Superior temporal gyrus (tissue), 1 donor: ENCODE data around the gene EPHA7.
A peak's percentile ranks its signal among the peaks of the same experiment; 100 is the strongest.

Source experiments
- DNase-seq: peaks from one replicate; pipeline ENCODE4 v3.0.0-alpha.2; 2016; ENCODE audit errors: extremely low spot score

EPHA7 gene

DNA sequence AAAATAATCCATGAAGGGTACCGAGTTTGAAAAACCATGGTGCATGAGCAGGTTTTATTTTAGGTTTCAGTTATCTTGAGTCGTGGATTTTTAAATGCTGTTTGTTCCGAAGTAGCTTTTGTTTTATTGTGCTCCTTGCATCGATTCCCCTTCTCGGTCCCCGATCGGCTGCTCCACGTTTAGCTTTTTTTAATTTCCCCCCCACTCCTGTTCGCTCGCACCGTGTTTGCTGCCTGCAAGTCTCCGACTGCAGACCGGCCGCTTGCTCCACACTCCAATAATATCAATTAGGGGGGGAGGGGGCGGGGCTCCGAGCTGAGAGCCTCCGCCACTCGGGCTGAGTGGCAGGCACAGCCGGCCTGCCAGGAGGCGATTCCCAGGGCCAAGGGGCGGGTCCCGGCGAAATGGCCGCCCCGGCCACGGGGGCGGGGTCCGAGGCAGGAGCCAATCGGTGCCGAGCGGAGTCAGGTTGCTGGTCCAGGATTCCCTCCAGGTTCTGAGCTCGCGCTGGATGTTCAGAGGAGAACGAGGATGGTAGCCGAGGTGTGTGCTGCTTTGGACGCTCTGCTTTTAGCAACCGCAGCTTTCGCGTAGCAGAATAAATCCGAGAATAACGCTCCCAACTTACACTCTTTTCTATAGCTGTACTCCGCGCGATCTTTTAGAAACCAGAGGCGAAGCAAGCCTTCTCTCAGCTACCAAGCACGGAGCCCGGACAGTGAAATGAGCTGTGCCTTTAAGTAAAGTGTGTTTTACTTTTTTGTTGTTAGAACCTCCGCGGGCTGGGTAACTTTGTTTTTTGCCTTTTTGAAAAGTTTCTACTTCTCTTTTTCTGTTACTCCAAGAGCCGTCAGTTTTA is at the start of gene EPHA7:
TSS of gene EPHA7 (minus strand) at position 256 of the 859 bp plus-strand sequence. CDS start at position 38, 218 bp downstream.
- peak; percentile 95 for DNase-seq

DNA sequence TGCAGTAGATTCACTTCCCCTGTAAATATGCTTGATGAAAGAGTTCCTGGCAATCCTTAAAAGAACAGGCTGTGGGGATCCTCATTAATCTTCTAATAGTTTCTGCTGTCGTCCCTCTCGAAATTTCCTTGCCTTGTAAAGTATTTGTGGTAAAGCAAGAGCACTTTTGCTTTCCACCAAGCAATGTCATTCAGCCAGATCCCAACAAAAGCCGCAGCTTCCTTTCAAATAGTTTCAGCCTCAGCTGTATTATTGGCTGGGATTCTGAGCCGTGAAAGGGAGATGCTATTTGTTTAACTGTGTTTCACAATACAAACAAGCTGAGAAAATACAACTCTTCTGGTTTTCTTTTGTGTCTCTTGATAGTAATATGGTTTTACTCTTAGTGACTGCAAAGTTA is 48.9 kb upstream of the EPHA7 start:
- DNase-seq, result no peak

DNA sequence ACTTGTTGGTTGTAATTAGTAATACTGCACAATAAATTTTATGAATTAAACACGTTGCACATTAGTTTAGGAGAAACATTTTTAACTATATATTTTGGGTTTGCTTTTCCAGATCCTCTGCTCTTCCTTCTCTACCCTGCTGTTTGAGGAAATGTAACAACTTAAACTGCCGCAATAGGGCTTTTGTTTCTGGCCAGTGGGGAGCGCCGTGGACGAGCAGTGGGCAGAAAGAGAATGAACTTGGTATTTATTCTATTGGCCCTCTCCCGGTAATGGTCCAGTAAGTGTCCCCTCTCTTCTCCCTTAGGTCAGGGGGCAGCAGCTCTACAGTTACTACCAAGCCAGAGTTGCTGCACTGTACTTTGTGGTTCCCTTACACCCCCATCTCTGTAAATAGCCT is 35.2 kb upstream of the EPHA7 start:
- DNase-seq, result no peak

DNA sequence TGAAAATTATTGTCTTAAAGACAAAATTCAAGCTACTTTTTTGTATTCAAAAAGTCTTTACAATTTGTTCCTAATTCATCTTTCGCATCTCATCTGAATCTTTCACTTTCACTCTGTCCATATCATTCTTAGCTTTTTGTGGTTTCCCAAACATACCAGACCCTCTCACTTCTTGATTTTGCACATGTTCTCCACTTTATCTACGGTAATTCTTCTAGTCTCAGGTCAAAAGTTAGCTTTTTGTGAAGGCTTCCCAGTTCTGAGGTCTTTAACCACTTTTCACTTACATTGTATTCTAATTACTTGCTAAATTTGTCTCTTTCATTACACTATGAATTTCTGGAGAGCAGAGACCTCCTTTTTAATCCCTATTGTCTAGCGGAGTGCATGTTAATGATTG is 34.6 kb upstream of the EPHA7 start:
- no peak for DNase-seq

DNA sequence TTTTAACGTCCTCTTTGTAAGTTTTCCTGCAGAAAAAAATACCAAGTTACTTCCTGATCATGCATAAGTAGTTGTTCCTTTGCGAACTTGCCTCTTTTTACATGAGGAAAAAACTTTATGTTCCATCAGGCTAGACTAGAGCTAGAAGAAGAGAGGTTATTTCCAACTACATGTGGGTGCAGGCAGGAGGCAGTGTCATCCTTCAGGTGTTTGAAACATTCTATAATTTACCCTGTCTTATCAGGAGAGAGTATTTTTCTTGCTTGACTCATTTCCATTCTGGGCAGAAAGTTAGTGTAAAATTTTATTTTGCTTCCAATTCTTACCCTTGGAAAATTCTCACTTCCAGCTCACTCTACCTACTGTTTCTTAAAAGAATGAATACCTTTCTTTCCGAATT is 28.5 kb upstream of the EPHA7 start:
- DNase-seq, result no peak

DNA sequence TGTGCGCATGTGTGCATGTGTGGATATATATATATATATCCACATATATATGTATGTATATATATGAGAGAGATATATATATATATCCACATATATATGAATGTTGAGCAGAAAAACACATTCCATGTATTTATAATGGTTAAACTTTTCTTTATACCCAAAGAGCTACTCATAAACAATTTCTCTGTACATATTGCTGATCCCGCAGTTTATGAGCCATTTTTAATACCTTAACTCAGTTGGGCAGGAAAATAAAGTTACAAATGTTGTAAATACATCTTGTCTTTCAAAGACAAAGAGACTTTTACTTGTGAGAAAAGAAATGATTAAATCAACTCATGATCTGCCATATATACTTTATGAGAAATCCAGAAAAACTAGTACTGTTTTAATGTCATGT is 18.1 kb upstream of the EPHA7 start:
- no peak for DNase-seq

DNA sequence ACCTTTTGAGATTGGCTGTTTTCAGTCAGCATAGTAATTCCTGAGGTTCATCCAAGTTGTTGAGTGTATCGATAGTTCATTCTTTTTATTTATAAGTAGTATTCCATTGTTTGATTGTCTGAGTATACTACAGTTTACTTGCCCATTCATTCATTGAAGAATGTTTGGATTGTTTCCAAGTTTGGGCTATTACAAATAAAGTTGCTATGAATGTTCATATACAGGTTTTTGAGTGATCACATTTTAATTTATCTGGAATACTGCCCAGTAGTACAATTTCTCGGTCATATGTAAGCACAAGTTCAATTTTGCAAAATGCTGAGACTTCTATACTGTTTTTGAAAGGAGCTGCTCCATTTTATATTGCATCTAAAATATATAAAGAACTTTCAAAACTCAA is 14.2 kb upstream of the EPHA7 start:
- DNase-seq, result no peak

DNA sequence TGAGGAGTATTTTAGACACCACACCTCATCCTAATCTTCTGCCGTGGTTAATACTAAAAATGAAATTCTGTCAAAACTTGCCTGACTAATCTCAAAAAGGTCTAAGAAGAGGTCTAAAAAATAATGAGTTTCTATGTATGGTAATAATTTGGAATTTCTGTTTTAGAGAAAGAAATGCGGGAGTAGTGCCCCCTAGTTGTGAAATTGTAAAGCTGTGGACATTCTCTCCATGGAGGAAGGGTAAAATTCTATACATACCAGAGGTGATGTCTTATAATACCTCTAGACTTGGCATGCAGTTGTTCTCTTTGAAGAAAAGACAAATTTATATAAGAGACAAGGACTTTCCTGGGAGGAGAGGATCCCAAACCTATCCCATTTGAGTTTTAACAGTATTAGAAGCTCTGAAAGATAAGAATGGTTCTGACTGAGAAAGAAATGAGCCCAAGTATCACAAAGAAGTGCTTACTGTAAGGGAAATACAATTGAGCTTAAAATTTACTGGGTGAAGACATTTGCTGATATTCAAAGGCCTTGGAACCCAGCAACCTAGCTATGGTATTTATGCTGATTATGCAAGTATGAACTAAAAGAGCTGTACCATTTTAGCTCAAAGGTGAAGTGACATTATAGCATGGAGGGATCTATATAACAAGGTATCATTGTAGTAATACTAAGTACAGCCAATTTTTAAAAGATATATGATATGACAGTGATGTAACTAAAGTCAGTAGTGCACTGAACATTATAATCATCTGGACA is 5.1 kb upstream of the EPHA7 start:
- peak; percentile 64 for DNase-seq

DNA sequence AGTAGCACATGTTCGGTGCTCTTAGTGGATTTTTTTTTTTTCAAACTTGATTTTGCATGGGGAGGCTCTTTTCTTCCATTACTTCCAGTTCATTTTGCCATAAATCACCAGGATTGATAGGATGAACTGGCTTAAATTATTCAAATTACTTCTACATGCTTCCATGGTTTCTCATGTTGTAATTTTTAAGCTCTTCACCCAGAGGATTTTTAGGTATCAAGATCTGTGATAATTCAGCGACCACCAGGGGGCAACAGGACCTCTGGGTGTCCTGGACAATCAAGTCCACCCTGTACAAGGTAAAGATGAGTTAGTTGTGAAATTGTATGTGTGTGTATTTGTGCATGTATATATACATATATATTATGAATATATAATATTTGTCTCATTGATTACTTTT is 4.2 kb upstream of the EPHA7 start:
- DNase-seq, result peak; percentile 62

DNA sequence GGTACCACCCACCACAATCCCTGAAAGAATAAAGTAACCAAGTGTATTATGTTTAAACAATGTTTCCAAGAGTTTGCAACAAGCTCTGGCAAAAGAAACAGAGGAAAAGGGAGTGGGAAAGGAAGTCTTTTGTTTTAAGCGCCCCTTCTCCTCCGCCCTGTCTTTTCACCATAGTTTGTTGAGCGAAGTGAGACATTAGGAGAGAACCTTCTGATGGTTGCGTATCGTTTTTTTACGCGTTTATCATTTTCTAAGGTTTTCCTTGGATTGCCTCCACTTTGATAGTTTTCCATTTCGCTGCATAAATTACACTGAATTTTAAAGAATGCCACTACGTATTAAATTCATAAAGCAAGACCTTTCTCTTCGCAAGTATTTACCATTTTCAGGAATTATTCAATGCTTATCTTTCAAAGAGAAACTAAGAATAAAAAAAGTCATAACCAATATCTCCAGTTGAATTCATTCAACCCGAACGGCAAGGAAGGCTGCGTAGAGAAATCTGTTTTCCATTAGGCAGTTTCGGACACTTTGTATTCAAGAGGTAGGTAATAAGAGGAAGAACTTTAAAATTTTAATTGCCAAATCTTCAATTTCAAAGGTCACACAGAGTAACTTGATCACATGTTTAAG is 920 bp upstream of the EPHA7 start:
- no peak for DNase-seq

DNA sequence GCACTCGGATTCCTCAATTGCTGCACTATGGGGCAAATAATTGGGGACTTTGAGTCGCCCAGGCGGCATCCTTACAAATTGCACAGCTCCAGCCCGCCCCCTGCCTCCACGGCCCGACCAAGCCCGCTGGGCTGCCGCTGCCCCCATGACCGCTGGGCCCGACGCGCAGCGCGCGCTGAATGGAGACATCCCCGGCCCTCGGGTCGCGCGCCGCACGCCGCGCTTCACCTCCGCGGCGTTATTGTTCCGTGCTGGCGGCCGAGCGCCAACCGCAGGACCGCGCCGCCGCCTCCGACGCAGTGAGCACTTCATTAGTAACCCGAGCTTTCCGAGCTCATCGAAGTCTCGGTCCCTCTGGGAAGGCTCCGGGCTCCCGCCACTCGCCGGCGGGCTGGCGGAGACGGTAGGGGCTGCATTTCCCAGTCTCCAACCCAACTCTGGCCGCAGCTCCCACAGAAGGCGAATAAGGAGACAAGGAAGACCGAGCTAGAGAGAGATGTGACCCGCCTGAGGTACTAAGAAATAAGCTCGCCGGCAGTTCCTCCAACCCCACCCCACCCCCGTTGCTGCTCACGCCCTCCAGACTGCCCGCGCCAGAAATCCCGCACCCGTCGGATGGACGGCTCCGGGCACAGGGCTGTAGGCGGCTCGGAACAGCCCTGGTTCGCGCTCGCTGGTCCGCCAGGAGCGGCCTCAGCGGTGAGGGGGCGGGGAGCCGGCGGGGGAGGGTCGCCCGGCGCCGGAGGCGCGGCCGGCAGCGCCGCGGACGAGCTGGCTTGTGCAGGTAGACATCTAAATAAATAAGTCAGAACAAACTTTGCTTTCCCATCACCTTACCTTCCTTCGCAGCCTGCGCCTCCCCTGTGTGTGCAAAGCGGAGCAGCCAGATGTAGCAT is 703 bp downstream of the EPHA7 start:
- DNase-seq, result no peak

DNA sequence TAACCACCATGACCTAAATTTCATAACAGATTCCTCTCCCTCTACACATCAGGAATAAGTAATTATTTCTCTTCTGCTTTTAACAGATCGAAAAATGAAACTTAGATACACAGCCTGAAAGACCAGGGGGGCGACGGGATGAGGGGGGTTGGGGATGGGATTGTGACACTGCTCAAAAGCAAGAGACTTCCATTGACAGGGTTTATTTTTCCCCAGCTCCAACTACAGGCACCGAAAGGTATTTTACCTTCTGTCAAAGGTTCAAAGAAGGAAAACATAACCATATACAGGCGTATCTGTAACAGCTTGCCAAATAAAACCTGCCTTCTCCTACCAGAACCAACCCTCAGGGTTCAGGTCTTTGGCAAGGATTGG is 1.3 kb downstream of the EPHA7 start:
- DNase-seq, result no peak

DNA sequence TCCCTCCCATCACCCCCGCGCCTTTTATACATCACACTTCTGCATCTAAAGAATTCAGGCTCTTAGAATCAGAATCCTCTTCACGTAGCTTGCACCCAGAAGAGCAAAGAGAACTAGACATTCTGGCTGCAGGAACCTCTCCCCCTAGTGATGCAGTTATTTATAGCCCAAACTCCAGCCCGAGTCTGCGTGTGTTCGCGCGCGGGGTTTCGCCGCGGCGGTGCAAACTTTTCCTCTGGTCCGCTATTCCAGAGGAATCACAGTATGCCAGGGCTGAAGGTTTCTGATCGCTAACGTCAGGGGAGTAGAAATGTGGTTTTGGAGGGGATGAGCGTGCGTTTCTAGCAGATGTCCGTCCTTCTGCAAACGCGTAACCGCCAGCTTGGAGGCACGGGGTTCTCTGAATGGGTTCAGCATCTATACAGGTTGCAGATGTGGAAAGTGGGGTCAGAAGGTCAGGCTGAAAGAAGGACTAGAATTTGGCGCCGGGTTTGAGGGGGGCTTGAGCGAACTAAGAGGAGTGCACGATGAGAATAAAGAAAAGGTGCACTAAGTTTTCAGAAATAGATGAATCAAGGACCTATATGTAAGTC is 1.8 kb downstream of the EPHA7 start:
- DNase-seq, result peak; percentile 67

DNA sequence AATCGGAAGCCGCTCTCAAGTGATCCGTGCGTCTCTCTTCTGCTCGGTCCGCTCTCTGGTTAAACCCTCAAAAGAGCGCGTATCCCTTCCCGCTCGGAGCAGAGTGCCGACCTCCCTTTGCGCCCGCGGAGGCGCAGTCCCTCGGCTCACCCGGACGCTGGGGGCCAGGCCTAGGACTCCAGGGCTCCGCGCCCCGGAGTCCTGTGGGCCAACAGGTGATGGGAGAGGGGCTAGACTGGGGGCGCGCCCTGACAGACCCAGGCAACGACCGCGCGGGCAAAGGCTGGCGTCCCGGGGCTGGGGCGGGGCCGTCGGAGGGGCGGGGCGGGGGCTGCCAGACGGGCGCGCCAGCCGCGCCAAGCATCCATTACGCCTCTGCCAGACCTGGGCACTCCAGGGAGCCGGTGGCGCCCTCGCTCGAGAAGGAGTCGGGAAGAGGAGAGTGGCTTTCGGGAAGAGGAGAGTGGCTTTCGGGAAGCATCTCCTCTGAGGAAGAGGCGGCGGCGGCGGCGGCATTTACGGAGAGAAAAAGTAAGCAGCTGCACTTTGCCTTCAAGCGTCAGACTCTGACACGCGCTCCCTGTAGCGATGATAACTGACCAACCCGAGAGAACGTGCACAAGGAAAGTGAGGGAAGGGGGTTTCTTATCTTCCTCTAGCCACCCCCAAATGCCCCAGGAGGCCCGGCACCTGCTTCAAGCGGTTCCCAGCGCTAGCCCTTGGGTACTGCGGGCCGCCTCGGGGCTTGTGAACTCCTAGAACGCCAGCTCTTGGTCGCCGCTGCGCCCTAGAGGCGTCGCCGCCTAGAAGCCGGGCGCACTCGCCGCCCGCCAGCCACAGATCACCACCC is 2.6 kb downstream of the EPHA7 start:
- no peak for DNase-seq

DNA sequence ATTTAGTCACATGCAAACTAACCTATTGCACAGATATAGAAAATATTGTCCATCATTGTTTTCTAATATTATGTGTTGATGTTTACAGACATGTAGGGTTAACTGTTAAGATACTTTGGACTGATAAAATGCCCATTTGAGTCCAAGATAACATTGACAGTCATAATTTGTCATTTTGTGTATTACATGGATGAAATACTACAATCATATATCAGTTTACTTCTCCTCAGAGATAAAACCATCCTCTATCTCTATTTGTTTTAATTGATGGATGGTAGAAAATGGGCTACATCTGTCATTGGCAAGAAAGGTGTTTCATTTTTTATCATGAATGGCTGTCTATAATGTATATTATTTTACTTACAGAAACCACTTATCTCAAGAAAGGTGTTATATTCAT is 6.2 kb downstream of the EPHA7 start:
- no peak for DNase-seq

DNA sequence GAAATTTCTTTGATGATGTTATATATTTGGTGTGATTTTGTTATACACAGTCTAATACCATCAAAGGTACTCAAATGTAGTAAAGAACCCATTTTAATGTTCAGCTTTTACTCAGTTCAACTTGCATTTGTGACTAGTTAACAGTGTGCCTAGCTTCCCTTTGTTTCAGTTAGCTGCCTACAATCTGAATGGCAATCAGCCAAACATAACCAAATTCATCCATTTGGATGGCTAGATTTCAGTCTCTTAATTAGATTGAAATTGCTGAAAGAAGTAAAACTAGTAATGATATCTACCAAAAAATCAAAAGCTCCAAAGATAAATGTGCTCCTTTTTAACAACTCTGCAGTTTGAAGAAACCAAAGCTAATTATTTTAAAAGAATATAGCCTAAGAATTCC is 6.9 kb downstream of the EPHA7 start:
- DNase-seq, result no peak

DNA sequence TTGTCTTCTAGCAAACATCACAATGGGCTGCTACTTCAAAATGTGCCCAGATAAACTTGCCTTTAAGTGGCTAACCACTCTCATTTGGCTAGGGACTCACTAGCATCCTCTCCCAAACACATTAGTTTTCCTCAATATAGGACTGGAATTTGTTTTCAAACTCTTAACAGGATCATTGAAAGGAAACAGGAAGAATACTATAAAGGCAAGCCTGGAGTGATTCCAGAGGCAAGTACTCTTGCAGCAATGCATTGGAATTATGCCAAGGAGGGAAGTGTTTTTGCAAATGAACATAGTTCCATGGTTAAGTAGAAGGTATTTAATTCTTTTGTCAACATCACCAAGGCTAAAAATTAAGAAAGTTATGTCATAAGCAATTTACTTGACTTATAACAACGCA is 12.2 kb downstream of the EPHA7 start:
- DNase-seq, result no peak

DNA sequence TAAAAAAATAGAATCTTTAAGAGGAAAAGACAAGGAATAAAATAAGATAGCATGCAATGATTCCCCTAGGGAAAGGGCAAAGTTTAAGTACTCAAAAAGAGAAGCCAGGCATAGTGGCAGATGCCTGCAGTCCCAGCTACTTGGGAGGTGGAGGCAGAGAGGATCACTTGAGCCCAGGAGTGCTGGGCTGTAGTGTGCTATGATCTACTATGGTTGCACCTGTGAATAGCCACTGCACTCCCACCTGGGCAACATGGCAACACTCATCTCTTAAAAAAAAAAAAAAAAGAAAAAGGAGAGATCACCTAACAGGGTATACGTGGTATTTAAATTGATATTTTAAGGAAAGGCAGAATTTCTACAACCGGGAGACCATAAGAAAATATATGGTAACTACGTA is 16.0 kb downstream of the EPHA7 start:
- DNase-seq, result no peak

DNA sequence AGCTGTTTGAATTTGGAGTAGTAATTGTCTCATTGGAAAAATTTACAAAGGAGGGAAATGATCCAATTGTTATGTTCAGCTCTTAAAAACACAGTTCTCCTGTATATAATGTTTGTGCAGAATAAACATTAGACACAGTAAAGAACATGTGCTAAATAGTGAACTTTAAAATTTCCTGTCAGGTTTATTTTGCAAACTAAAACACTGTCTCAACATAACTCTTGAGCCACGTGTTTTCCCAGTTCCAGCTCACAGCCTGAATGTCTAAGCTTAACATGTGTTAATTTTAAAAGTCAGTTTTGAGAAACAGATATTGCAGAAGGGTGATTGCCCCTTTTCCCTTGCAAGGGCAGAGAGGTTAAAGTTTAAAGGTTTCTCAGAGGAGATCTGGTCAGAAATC is 20.6 kb downstream of the EPHA7 start:
- DNase-seq, result no peak

DNA sequence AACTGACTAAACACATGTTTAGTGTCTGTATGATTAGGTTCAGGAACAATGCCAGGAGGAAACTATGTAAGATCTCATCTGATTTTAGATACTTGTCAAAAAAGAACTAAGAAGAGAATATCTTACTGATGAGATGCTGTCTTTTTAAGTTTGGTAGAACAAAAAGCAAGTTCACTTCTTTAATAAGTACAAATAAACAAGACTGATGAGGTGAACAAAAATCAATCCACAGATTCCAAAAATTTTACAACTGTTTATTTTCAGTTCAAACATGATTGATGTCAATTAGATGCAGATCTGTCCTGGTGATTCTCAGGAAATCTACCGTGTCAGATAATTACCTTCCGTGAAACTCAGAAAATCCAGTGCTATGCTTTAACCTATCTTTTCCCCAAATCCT is 24.9 kb downstream of the EPHA7 start:
- DNase-seq, result peak; percentile 51
